Tibial nerve (tissue), 4 donors: ENCODE results near the gene WDPCP.

ENCODE experiments used
- EP300 ChIP-seq, 2 donors: sonication (generic); formaldehyde crosslinking; IDR thresholded peaks; one replicate each; pipeline ENCODE4 v1.6.1; 2017; ENCODE audit warnings: antibody characterized with exemption in 2 of 2, mild to moderate bottlenecking in 1 of 2
- POLR2A ChIP-seq, 2 donors: fragments of 450-650 bp; IDR thresholded peaks; one replicate each; pipeline ENCODE4 v1.6.1; 2017; ENCODE audit warnings: antibody characterized with exemption in 2 of 2, mild to moderate bottlenecking in 2 of 2, moderate library complexity in 2 of 2
- TF ChIP-seq, protein P1 (sequence below), 5 experiments: fragments of 200-600 bp in 3 of 5; fragments of 450-650 bp in 2 of 5; sonication (generic) in 3 of 5; IDR thresholded peaks; one replicate each; pipeline ENCODE4 v1.5.1; 2016 to 2019; ENCODE audit warnings: antibody characterized with exemption in 5 of 5, mild to moderate bottlenecking in 3 of 5, moderate library complexity in 2 of 5

GRCh38 chr2:63539416-63540162, 48.7 kb downstream of the WDPCP start:
- TF ChIP-seq, protein P1, sequence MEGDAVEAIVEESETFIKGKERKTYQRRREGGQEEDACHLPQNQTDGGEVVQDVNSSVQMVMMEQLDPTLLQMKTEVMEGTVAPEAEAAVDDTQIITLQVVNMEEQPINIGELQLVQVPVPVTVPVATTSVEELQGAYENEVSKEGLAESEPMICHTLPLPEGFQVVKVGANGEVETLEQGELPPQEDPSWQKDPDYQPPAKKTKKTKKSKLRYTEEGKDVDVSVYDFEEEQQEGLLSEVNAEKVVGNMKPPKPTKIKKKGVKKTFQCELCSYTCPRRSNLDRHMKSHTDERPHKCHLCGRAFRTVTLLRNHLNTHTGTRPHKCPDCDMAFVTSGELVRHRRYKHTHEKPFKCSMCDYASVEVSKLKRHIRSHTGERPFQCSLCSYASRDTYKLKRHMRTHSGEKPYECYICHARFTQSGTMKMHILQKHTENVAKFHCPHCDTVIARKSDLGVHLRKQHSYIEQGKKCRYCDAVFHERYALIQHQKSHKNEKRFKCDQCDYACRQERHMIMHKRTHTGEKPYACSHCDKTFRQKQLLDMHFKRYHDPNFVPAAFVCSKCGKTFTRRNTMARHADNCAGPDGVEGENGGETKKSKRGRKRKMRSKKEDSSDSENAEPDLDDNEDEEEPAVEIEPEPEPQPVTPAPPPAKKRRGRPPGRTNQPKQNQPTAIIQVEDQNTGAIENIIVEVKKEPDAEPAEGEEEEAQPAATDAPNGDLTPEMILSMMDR (IDR thresholded peaks at IDR 0.05), result no peak
- TF ChIP-seq EP300 (IDR thresholded peaks at IDR 0.05) (no peak), POLR2A (IDR thresholded peaks at IDR 0.05) (no peak)
